GM12864 (cell line): Measurements from ENCODE around the gene HMG20B.

Source experiments
- DNase-seq: peaks from one replicate; pipeline ENCODE4 v3.0.0-alpha.2; 2011; ENCODE audit warnings: low read depth
- H3K4me3 ChIP-seq: 2 replicates; pipeline ENCODE4 v1.5.1; 2011; ENCODE audit warnings: mild to moderate bottlenecking, low read depth, low read length, control low read depth
- TF ChIP-seq, protein P1 (sequence below): IDR thresholded peaks from 2 replicates; pipeline ENCODE4 v1.5.1; 2011; ENCODE audit warnings: low read depth, mild to moderate bottlenecking, moderate library complexity, low read length, control low read depth, inconsistent platforms; ENCODE audit errors: missing control alignments

HMG20B gene

GRCh38 chr19:3549816-3550215 is 22.9 kb upstream of the HMG20B start:
- TF ChIP-seq, protein P1, sequence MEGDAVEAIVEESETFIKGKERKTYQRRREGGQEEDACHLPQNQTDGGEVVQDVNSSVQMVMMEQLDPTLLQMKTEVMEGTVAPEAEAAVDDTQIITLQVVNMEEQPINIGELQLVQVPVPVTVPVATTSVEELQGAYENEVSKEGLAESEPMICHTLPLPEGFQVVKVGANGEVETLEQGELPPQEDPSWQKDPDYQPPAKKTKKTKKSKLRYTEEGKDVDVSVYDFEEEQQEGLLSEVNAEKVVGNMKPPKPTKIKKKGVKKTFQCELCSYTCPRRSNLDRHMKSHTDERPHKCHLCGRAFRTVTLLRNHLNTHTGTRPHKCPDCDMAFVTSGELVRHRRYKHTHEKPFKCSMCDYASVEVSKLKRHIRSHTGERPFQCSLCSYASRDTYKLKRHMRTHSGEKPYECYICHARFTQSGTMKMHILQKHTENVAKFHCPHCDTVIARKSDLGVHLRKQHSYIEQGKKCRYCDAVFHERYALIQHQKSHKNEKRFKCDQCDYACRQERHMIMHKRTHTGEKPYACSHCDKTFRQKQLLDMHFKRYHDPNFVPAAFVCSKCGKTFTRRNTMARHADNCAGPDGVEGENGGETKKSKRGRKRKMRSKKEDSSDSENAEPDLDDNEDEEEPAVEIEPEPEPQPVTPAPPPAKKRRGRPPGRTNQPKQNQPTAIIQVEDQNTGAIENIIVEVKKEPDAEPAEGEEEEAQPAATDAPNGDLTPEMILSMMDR: no peak
- no peak for DNase-seq
- H3K4me3 ChIP-seq: no peak overlapping the region

DNA sequence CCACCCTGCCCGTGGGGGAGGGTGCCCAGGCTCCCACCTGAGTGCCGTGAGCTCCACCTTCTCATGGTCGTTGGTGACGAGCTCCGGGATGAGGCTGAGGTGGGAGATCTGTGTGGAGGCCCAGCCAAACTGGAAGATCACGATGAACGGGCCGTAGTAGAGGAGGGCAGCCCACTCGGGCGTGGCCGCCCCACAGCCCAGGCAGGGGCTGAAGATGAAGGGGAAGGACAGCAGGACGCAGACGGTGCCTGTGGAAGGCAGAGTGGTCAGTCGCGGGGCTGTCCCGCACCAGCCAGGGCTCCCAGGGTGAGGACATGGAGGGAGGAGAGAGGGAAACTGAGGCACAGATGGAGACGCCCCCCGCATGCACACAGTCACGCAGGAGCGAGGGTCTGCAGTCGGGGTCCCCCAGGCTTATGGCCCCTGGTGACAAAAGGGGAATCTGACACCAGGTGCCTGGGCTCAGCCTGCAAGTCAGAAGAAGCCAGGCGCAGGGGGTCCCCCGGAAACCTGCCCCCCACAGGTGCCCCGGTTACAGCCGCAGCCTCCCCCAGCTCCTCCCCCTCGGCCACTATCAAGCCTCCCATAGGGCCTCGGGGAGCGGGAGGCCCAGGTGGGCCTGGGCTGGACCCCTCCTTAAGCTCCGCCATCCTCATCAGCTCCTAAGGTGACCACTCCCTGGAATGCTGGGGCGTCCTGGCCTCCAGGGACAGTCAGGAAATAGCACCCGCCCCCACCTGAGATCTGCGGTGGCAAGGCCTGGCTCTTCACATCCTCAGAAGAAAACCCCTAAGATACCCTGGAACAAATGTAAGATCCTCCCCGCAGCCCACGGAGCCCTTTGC is 21.6 kb upstream of the HMG20B start:
- TF ChIP-seq, protein P1: no peak
- DNase-seq: no peak

DNA sequence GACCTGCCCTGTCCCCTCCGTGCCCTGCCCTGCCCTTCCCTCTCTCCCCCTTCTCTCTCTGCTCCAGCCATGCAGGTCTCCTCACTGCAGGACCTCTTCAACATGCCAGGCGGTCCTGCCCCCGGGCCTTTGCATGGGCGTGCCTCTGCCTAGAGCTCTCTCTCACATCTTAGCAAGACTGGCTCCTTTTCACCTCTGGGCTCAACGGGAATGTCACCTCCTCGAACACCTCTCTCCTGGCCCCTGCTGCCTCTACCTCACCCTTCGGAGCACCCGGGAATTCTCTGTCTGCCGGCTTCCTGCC is 21.0 kb upstream of the HMG20B start:
- DNase-seq: no peak
- no peak overlapping the region for H3K4me3 ChIP-seq
- TF ChIP-seq, protein P1: no peak

More for the DNA sequence above, 21.6 kb upstream of the HMG20B start:
- H3K4me3 ChIP-seq: no peak overlapping the region

DNA sequence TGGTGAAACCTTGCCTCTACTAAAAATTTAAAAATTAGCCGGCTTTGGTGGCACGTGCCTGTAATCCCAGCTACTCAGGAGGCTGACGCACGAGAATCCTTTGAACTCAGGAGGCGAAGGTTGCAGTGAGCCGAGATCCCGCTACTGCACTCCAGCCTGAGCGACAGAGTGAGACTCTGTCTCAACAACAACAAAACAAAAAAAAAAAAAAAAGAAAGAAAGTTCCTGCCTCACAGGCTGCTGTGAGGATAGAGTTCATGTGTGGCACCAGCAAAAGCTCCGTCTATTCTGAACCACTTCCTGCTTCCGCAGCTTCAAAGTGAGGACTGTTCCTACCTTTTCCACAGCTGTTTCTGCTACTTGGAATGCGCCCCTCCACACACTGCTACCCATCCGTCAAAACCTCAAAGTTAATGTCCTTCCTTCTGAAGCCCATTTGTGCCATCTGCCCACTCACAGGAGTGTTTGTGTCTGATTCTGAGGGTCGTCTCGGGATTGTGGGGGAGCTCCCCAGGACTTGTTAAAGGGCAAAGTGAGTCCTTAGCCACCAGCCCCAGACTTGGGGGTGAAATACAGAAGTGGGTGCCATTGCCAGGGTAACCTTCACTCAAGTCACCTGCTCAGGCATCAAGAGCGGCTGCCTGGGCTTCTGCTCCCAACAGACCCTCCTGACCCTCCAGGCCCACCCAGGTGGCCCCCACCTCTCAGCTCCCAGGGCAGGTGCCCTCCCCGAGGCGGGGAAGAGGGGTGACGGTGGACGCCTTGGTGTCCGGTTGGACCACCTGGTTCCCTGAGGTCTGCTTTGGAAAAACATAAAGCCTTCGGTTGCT is 18.3 kb upstream of the HMG20B start:
- TF ChIP-seq, protein P1: no peak
- no peak overlapping the region for H3K4me3 ChIP-seq
- no peak for DNase-seq

- peak overlapping the region; percentile 97 for H3K4me3 ChIP-seq
- TF ChIP-seq, protein P1: no peak
- DNase-seq: no peak
These were observed 16.9 kb upstream of the HMG20B start for GRCh38 chr19:3555653-3556422.

DNA sequence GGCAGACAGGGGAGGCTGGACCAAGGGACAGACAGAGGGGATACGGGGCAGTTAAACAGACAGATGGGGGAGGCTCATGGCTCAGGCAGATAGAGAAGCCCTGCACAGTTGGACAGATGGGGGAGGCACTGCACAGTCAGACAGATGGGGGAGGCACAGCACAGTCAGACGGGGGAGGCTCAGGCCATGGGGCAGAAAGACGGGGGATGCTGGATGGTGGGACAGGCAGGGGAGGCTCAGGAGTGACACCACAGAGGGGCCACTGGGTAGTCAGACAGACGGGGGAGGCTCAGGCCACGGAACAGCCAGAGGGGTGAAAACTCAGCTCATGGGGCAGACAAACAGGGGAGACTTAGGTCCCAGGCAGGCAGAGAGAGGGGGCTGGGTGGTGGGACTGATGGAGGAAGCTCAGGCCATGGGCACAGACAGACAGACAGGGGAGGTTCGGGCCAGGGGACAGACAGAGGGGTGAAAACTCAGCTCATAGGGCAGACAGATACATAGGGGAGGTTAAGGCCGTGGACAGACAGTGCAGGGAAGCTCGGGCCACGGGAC is 16.2 kb upstream of the HMG20B start:
- DNase-seq: no peak
- H3K4me3 ChIP-seq: peak overlapping the region; percentile 97
- TF ChIP-seq, protein P1: no peak
